ENCODE results near the gene FBXO22. TPM values are rescaled to one million over a fixed set of nuclear protein-coding genes. Genes with fewer than 3 reads are reported as not detected.

The FBXO22 gene
- total RNA-seq, 1 donor from 2014 or later: 21.1 TPM

GRCh38 chr15:75921732-75922703, 18.3 kb downstream of the FBXO22 start:
- H3K27ac ChIP-seq (replicated peaks): no peak overlapping the region
- peaks cover 18% of the 10 kb centered on the region for H3K36me3 ChIP-seq
- intact Hi-C loops (cut with micrococcal nuclease): no loop called here
- H3K27me3 ChIP-seq (ENCODE audit: low read depth): no peaks in the 10 kb centered on the region
- H3K4me3 ChIP-seq: no peak overlapping the region
- H3K9me3 ChIP-seq (replicated peaks): no peaks in the 10 kb centered on the region
- peak; percentile 54 for TF ChIP-seq CTCF (IDR thresholded peaks at IDR 0.05; ENCODE audit: borderline replicate concordance)
- peaks cover 39% of the 10 kb centered on the region for H3K4me1 ChIP-seq
- DNase-seq: no peak

GRCh38 chr15:75923756-75924155, 20.1 kb downstream of the FBXO22 start:
- H3K4me3 ChIP-seq: no peak overlapping the region
- H3K27me3 ChIP-seq (ENCODE audit: low read depth): no peaks in the 10 kb centered on the region
- no peak for TF ChIP-seq CTCF (IDR thresholded peaks at IDR 0.05; ENCODE audit: borderline replicate concordance)
- peaks cover 39% of the 10 kb centered on the region for H3K4me1 ChIP-seq
- intact Hi-C loops (cut with micrococcal nuclease): no loop called here
- no peak overlapping the region for H3K27ac ChIP-seq (replicated peaks)
- H3K36me3 ChIP-seq: peaks cover under 1% of the 10 kb centered on the region
- no peaks in the 10 kb centered on the region for H3K9me3 ChIP-seq (replicated peaks)
- no peak for DNase-seq

GRCh38 chr15:75924576-75924975, 20.9 kb downstream of the FBXO22 start:
- no peak for TF ChIP-seq CTCF (IDR thresholded peaks at IDR 0.05; ENCODE audit: borderline replicate concordance)
- Histone ChIP-seq H3K27me3 (ENCODE audit: low read depth) (no peaks in the 10 kb centered on the region), H3K4me1 (peaks cover 44% of the 10 kb centered on the region), H3K4me3 (no peak overlapping the region), H3K9me3 (replicated peaks) (no peaks in the 10 kb centered on the region), H3K27ac (replicated peaks) (no peak overlapping the region), H3K36me3 (no peaks in the 10 kb centered on the region)
- DNase-seq: no peak
- intact Hi-C loops (cut with micrococcal nuclease): no loop called here

GRCh38 chr15:75925440-75925839, 21.8 kb downstream of the FBXO22 start:
- peaks cover 53% of the 10 kb centered on the region for H3K4me1 ChIP-seq
- DNase-seq: no peak
- H3K9me3 ChIP-seq (replicated peaks): no peaks in the 10 kb centered on the region
- H3K4me3 ChIP-seq: no peak overlapping the region
- H3K27ac ChIP-seq (replicated peaks): no peak overlapping the region
- intact Hi-C loops (cut with micrococcal nuclease): no loop called here
- H3K27me3 ChIP-seq (ENCODE audit: low read depth): no peaks in the 10 kb centered on the region
- H3K36me3 ChIP-seq: no peaks in the 10 kb centered on the region
- no peak for TF ChIP-seq CTCF (IDR thresholded peaks at IDR 0.05; ENCODE audit: borderline replicate concordance)

- peaks cover 15% of the 10 kb centered on the region for H3K36me3 ChIP-seq
- TF ChIP-seq CTCF (IDR thresholded peaks at IDR 0.05; ENCODE audit: borderline replicate concordance): no peak
- no peaks in the 10 kb centered on the region for H3K27me3 ChIP-seq (ENCODE audit: low read depth)
- H3K9me3 ChIP-seq (replicated peaks): no peaks in the 10 kb centered on the region
- peaks cover 49% of the 10 kb centered on the region for H3K4me1 ChIP-seq
- DNase-seq: no peak
- intact Hi-C loops (cut with micrococcal nuclease): no loop called here
- H3K27ac ChIP-seq (replicated peaks): no peak overlapping the region
- H3K4me3 ChIP-seq: no peak overlapping the region
Measured at GRCh38 chr15:75926931-75927330, 23.3 kb downstream of the FBXO22 start.

Data from left ventricle myocardium inferior (tissue), 1 donor.